HCT116 (cell line): ENCODE measurements around the gene BDH1. TPM values are rescaled to one million over a fixed set of nuclear protein-coding genes. Genes with fewer than 3 reads are reported as not detected.

Experiments
- ATAC-seq: fragments of 200-7000 bp; cut with Tn5 transposase; 2 replicates; pipeline ENCODE4 v1.9.1; 2020; ENCODE audit warnings: mild to moderate bottlenecking, moderate library complexity
- BruUV-seq: library from RNA; stranded (reverse); fragments of 400-500 nt; replicated peaks from 2 replicates; lab custom pipeline; 2021; lab: Mats Ljungman, UMichigan
- CTCF ChIA-PET: fragments of 300-600 bp; sonication (Branson Sonifier 250); formaldehyde crosslinking; loops from one replicate; lab custom pipeline; 2021; ENCODE audit warnings: antibody characterized with exemption; lab: Charles Lee
- POLR2A ChIA-PET: fragments of 300-600, 350-600 bp; sonication (Branson Sonifier 250); formaldehyde crosslinking; loops from one replicate; lab custom pipeline; 2021; ENCODE audit warnings: antibody characterized with exemption; lab: Charles Lee
- RAD21 ChIA-PET, 2 experiments: fragments of 300-600 bp; sonication (Branson Sonifier 250); formaldehyde crosslinking; loops; one replicate each; lab custom pipeline; 2023; ENCODE audit warnings: low total read pairs in 2 of 2; ENCODE audit not compliant: uncharacterized antibody in 2 of 2, unreplicated experiment in 2 of 2, low non-redundant PET in 1 of 2; lab: Charles Lee
- DNase-seq: peaks from one replicate; pipeline ENCODE4 v3.0.0-alpha.2; 2010; ENCODE audit warnings: low read depth, low spot score
- H2AFZ ChIP-seq: fragments of 200-600 bp; shearing (Covaris generic), sonication (generic); 2 replicates; pipeline ENCODE4 v1.6.1; 2017; ENCODE audit warnings: low read depth, mixed run types, mixed read lengths, antibody characterized with exemption, low read length; ENCODE audit not compliant: poor library complexity, severe bottlenecking
- H3K27ac ChIP-seq: 2 replicates; pipeline ENCODE4 v1.5.1; 2012; ENCODE audit warnings: low read depth, low read length
- H3K27me3 ChIP-seq: fragments of 200-600 bp; sonication (generic); 2 replicates; pipeline ENCODE4 v1.6.1; 2016; ENCODE audit warnings: mixed run types, low read length, mixed read lengths; ENCODE audit not compliant: insufficient read depth
- H3K36me3 ChIP-seq, 2 experiments: fragments of 200-500 bp in 1 of 2; fragments of 200-600 bp in 1 of 2; sonication (Bioruptor generic) in 1 of 2; sonication (generic) in 1 of 2; 2 replicates each; pipeline versions ENCODE4 v1.5.1 to v1.6.1; 2014 to 2016; ENCODE audit warnings: low read length in 2 of 2, inconsistent platforms in 1 of 2, mixed read lengths in 1 of 2, mixed run types in 1 of 2; ENCODE audit not compliant: insufficient read depth in 2 of 2, control insufficient read depth in 1 of 2
- H3K4me1 ChIP-seq, 2 experiments: fragments of 200-600 bp in 1 of 2; sonication (generic) in 1 of 2; 2 replicates each; pipeline versions ENCODE4 v1.5.1 to v1.6.1; 2012 to 2017; ENCODE audit warnings: low read length in 2 of 2, inconsistent platforms in 1 of 2, mild to moderate bottlenecking in 1 of 2, mixed read lengths in 1 of 2, mixed run types in 1 of 2, moderate library complexity in 1 of 2; ENCODE audit not compliant: insufficient read depth in 2 of 2, control insufficient read depth in 1 of 2
- H3K4me2 ChIP-seq: fragments of 200-600 bp; sonication (generic); 2 replicates; pipeline ENCODE4 v1.6.1; 2017; ENCODE audit warnings: mixed run types, low read length, mixed read lengths
- H3K4me3 ChIP-seq, 2 experiments: fragments of 200-600 bp in 1 of 2; sonication (generic) in 1 of 2; replicated peaks in 1 of 2; 2 replicates each; pipeline ENCODE4 v1.5.1; 2011 to 2016; ENCODE audit warnings: low read length in 2 of 2, control low read depth in 1 of 2, low read depth in 1 of 2, mild to moderate bottlenecking in 1 of 2, mixed read lengths in 1 of 2, mixed run types in 1 of 2
- H3K79me2 ChIP-seq: fragments of 200-600 bp; sonication (generic); 2 replicates; pipeline ENCODE4 v1.6.1; 2017; ENCODE audit warnings: mild to moderate bottlenecking, mixed run types, low read length, moderate library complexity, mixed read lengths; ENCODE audit not compliant: insufficient read depth
- H3K9ac ChIP-seq: fragments of 200-600 bp; sonication (generic); 2 replicates; pipeline ENCODE4 v1.6.1; 2016; ENCODE audit warnings: low read length, mixed read lengths
- H3K9me2 ChIP-seq: fragments of 200-600 bp; sonication (generic), shearing (Covaris generic); 2 replicates; pipeline ENCODE4 v1.6.1; 2017; ENCODE audit warnings: mixed run types, mild to moderate bottlenecking, moderate library complexity; ENCODE audit not compliant: insufficient read depth
- H3K9me3 ChIP-seq, 2 experiments: fragments of 200-500 bp in 1 of 2; fragments of 200-600 bp in 1 of 2; sonication (Bioruptor generic) in 1 of 2; sonication (generic) in 1 of 2; 2 replicates each; pipeline ENCODE4 v1.6.1; 2014 to 2017; ENCODE audit warnings: low read length in 2 of 2, mixed read lengths in 2 of 2, inconsistent platforms in 1 of 2, low read depth in 1 of 2, mild to moderate bottlenecking in 1 of 2, mixed run types in 1 of 2, moderate library complexity in 1 of 2; ENCODE audit not compliant: control insufficient read depth in 1 of 2, insufficient read depth in 1 of 2
- H4K20me1 ChIP-seq: fragments of 200-600 bp; sonication (generic), shearing (Covaris generic); 2 replicates; pipeline ENCODE4 v1.6.1; 2017; ENCODE audit warnings: mixed run types, mild to moderate bottlenecking, moderate library complexity; ENCODE audit not compliant: insufficient read depth
- CBX3 ChIP-seq: IDR thresholded peaks from 2 replicates; pipeline ENCODE4 v1.6.1; 2012; ENCODE audit warnings: low read depth
- CEBPB ChIP-seq: IDR thresholded peaks from 2 replicates; pipeline ENCODE4 v1.6.1; 2012; ENCODE audit warnings: low read depth
- EGR1 ChIP-seq: IDR thresholded peaks from 2 replicates; pipeline ENCODE4 v1.6.1; 2012; ENCODE audit warnings: low read depth
- ELF1 ChIP-seq: IDR thresholded peaks from 2 replicates; pipeline ENCODE4 v1.6.1; 2012; ENCODE audit warnings: low read depth, borderline replicate concordance
- JUND ChIP-seq: IDR thresholded peaks from 2 replicates; pipeline ENCODE4 v1.6.1; 2012
- POLR2A ChIP-seq: IDR thresholded peaks from 2 replicates; pipeline ENCODE4 v1.7.0; 2011; ENCODE audit warnings: borderline replicate concordance; ENCODE audit not compliant: insufficient read depth, insufficient read length; ENCODE audit errors: extremely low read depth
- POLR2AphosphoS5 ChIP-seq: IDR thresholded peaks from 2 replicates; pipeline ENCODE4 v1.6.1; 2011; ENCODE audit warnings: mild to moderate bottlenecking, low read depth, low read length, moderate library complexity
- SIN3A ChIP-seq: IDR thresholded peaks from 2 replicates; pipeline ENCODE4 v1.6.1; 2012; ENCODE audit warnings: low read depth
- SRF ChIP-seq: IDR thresholded peaks from 2 replicates; pipeline ENCODE4 v1.6.1; 2012; ENCODE audit warnings: low read depth
- TCF7L2 ChIP-seq: IDR thresholded peaks from 2 replicates; pipeline ENCODE4 v1.7.0; 2011; ENCODE audit warnings: borderline replicate concordance, inconsistent platforms; ENCODE audit not compliant: insufficient read depth, insufficient read length; ENCODE audit errors: extremely low read depth
- YY1 ChIP-seq: IDR thresholded peaks from 2 replicates; pipeline ENCODE4 v1.6.1; 2011; ENCODE audit warnings: low read length, low read depth, moderate library complexity, mild to moderate bottlenecking; ENCODE audit not compliant: insufficient replicate concordance; ENCODE audit errors: extremely low read depth
- ZFX ChIP-seq: fragments of 450-650 bp; IDR thresholded peaks from 2 replicates; pipeline ENCODE4 v1.6.1; 2017
- ZNF274 ChIP-seq: fragments of 200-500 bp; sonication (Bioruptor generic); IDR thresholded peaks from 2 replicates; pipeline ENCODE4 v1.6.1; 2014; ENCODE audit warnings: mild to moderate bottlenecking, low read depth, low read length, inconsistent platforms
- intact Hi-C: fragments of 100-400 bp; cut with micrococcal nuclease; formaldehyde crosslinking; loops from 2 replicates; pipeline ENCODE4 v1.10.0; 2022
- total RNA-seq: library from RNA; stranded (reverse); gene quantifications from one replicate; pipeline ENCODE4 v1.2.1, GENCODE V29; 2021; ENCODE audit not compliant: unreplicated experiment
- TF ChIP-seq, protein P1 (sequence below): IDR thresholded peaks from 2 replicates; pipeline ENCODE4 v1.6.1; 2012
- TF ChIP-seq, protein P2 (sequence below): IDR thresholded peaks from 2 replicates; pipeline ENCODE4 v1.6.1; 2012
- TF ChIP-seq, protein P3 (sequence below): IDR thresholded peaks from 2 replicates; pipeline ENCODE4 v1.6.1; 2011; ENCODE audit warnings: mild to moderate bottlenecking, low read length, moderate library complexity; ENCODE audit not compliant: insufficient replicate concordance; ENCODE audit errors: extremely low read depth
- TF ChIP-seq, protein P4 (sequence below), 3 experiments: fragments of 200-600 bp in 1 of 3; sonication (generic) in 1 of 3; IDR thresholded peaks in 2 of 3; conservative IDR thresholded peaks in 1 of 3; 2 replicates each; pipeline ENCODE4 v1.5.1; 2012 to 2017; ENCODE audit warnings: low read depth in 2 of 3, low read length in 2 of 3, antibody characterized with exemption in 1 of 3, borderline replicate concordance in 1 of 3, control low read depth in 1 of 3, mild to moderate bottlenecking in 1 of 3, mixed read lengths in 1 of 3, mixed run types in 1 of 3, moderate library complexity in 1 of 3; ENCODE audit not compliant: insufficient read depth in 1 of 3

The BDH1 gene
- total RNA-seq, 1 experiment from 2014 or later, result 26.6 TPM

DNA sequence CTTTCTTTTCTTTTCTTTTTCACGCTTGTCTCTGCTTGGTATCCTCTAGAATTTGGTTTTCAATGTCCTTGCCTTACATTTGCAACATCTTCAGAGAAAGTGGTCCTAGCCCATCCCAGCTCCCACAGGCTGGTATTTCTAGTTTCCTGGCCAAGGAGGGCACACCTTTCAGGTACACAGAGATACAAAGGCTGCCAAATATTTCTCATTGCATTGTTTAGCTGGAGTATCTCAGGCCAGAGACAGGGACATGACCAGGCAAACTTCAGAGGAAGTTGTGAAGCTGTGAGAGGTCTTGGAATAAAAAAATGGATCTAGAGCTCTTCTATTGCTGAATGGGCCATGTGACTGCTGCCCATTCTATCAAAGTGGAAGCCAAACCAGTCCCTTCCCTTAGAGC lies 68.9 kb downstream of the BDH1 start:
- Histone ChIP-seq H3K9ac (no peak overlapping the region), H3K79me2 (no peaks in the 10 kb centered on the region), H3K4me1 (peaks cover 23 to 42% of the 10 kb centered on the region in 2 experiments), H4K20me1 (no peaks in the 10 kb centered on the region), H3K27me3 (no peaks in the 10 kb centered on the region), H3K9me3 (no peaks in the 10 kb centered on the region), H3K27ac (no peak overlapping the region), H3K9me2 (no peaks in the 10 kb centered on the region), H2AFZ (peak overlapping the region; percentile 16), H3K4me2 (no peak overlapping the region), H3K4me3 (no peak overlapping the region), H3K36me3 (no peaks in the 10 kb centered on the region)
- no peak for TF ChIP-seq POLR2A
- no peak for TF ChIP-seq YY1
- no peak for TF ChIP-seq ZNF274
- TF ChIP-seq CEBPB, result no peak
- TF ChIP-seq JUND, result no peak
- TF ChIP-seq, protein P1, sequence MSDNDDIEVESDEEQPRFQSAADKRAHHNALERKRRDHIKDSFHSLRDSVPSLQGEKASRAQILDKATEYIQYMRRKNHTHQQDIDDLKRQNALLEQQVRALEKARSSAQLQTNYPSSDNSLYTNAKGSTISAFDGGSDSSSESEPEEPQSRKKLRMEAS, result no peak
- TF ChIP-seq, protein P2, sequence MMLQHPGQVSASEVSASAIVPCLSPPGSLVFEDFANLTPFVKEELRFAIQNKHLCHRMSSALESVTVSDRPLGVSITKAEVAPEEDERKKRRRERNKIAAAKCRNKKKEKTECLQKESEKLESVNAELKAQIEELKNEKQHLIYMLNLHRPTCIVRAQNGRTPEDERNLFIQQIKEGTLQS, result no peak
- TF ChIP-seq CBX3, result no peak
- TF ChIP-seq SIN3A, result no peak
- no peak for TF ChIP-seq ZFX
- TF ChIP-seq SRF, result no peak
- TF ChIP-seq POLR2AphosphoS5, result no peak
- TF ChIP-seq TCF7L2, result no peak
- TF ChIP-seq ELF1, result no peak
- TF ChIP-seq, protein P3, sequence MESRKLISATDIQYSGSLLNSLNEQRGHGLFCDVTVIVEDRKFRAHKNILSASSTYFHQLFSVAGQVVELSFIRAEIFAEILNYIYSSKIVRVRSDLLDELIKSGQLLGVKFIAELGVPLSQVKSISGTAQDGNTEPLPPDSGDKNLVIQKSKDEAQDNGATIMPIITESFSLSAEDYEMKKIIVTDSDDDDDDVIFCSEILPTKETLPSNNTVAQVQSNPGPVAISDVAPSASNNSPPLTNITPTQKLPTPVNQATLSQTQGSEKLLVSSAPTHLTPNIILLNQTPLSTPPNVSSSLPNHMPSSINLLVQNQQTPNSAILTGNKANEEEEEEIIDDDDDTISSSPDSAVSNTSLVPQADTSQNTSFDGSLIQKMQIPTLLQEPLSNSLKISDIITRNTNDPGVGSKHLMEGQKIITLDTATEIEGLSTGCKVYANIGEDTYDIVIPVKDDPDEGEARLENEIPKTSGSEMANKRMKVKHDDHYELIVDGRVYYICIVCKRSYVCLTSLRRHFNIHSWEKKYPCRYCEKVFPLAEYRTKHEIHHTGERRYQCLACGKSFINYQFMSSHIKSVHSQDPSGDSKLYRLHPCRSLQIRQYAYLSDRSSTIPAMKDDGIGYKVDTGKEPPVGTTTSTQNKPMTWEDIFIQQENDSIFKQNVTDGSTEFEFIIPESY, result no peak
- TF ChIP-seq, protein P4, sequence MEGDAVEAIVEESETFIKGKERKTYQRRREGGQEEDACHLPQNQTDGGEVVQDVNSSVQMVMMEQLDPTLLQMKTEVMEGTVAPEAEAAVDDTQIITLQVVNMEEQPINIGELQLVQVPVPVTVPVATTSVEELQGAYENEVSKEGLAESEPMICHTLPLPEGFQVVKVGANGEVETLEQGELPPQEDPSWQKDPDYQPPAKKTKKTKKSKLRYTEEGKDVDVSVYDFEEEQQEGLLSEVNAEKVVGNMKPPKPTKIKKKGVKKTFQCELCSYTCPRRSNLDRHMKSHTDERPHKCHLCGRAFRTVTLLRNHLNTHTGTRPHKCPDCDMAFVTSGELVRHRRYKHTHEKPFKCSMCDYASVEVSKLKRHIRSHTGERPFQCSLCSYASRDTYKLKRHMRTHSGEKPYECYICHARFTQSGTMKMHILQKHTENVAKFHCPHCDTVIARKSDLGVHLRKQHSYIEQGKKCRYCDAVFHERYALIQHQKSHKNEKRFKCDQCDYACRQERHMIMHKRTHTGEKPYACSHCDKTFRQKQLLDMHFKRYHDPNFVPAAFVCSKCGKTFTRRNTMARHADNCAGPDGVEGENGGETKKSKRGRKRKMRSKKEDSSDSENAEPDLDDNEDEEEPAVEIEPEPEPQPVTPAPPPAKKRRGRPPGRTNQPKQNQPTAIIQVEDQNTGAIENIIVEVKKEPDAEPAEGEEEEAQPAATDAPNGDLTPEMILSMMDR (IDR thresholded peaks at IDR 0.05 in 2 of 3, conservative IDR thresholded peaks at IDR 0.05 in 1 of 3; ENCODE audit: borderline replicate concordance in 1 of 3, insufficient read depth in 1 of 3, low read depth in 2 of 3, low read length in 2 of 3), result no peak
- no peak for TF ChIP-seq EGR1
- intact Hi-C loops, result no loop called here
- BruUV-seq, result no TSS peak
- ChIA-PET RAD21 (no interaction called here), CTCF (no interaction called here), POLR2A (no interaction called here)
- no peak for DNase-seq
- no peak for ATAC-seq
